NT2/D1 (cell line): Measurements from ENCODE around the gene MAFF.

Source experiments
- DNase-seq: peaks from one replicate; pipeline ENCODE4 v3.0.0-alpha.2; 2011; ENCODE audit warnings: low read depth, low spot score
- H3K27me3 ChIP-seq: 2 replicates; pipeline ENCODE4 v1.6.0; 2011; ENCODE audit warnings: mild to moderate bottlenecking; ENCODE audit not compliant: insufficient read length, insufficient read depth
- H3K36me3 ChIP-seq: 2 replicates; pipeline ENCODE4 v1.6.1; 2011; ENCODE audit warnings: mild to moderate bottlenecking, low read length, mixed read lengths; ENCODE audit not compliant: insufficient read depth, insufficient read length
- H3K4me1 ChIP-seq: 2 replicates; pipeline ENCODE4 v1.5.1; 2011; ENCODE audit not compliant: insufficient read depth, insufficient read length
- H3K4me3 ChIP-seq: 2 replicates; pipeline ENCODE4 v1.5.1; 2011; ENCODE audit warnings: low read depth; ENCODE audit not compliant: insufficient read length
- H3K9ac ChIP-seq: 2 replicates; pipeline ENCODE4 v1.6.0; 2011; ENCODE audit warnings: low read depth; ENCODE audit not compliant: insufficient read length
- H3K9me3 ChIP-seq: 2 replicates; pipeline ENCODE4 v1.5.1; 2011; ENCODE audit warnings: mild to moderate bottlenecking, low read length; ENCODE audit not compliant: insufficient read depth
- SUZ12 ChIP-seq: IDR thresholded peaks from 2 replicates; pipeline ENCODE4 v1.6.1; 2011; ENCODE audit not compliant: insufficient read length, insufficient read depth; ENCODE audit errors: extremely low read depth
- YY1 ChIP-seq: IDR thresholded peaks from 2 replicates; pipeline ENCODE4 v1.6.1; 2011; ENCODE audit not compliant: insufficient read length, insufficient read depth
- ZNF274 ChIP-seq: IDR thresholded peaks from 2 replicates; pipeline ENCODE4 v1.6.1; 2011; ENCODE audit warnings: mild to moderate bottlenecking, low read depth, low read length

The MAFF gene

DNA sequence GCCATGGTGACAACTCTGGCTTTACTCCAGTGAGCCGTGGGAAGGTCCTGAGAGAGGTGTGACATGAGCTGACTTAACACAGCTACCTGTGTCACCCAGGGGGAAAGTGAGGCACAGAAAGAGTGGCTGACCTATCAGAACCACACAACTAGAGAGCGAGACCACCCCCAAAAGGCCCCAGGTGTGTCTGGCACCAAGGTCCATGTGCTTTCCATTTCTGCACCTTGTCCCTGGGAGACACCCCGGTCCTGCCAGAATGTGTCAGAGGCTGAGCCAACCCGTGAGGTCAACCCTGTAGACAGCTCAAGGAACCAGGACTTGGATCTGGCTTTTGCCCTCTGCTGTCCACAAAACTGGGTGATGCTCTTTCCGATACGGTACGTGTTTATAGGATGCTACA, 9.8 kb downstream of the MAFF start:
- no peaks in the 10 kb centered on the region for H3K9me3 ChIP-seq
- H3K36me3 ChIP-seq, result peaks cover 34% of the 10 kb centered on the region
- peaks cover 14% of the 10 kb centered on the region for H3K4me1 ChIP-seq
- no peak for DNase-seq
- TF ChIP-seq ZNF274 (no peak), YY1 (no peak), SUZ12 (no peak)
- H3K27me3 ChIP-seq, result no peaks in the 10 kb centered on the region
- H3K9ac ChIP-seq, result no peak overlapping the region
- no peak overlapping the region for H3K4me3 ChIP-seq

DNA sequence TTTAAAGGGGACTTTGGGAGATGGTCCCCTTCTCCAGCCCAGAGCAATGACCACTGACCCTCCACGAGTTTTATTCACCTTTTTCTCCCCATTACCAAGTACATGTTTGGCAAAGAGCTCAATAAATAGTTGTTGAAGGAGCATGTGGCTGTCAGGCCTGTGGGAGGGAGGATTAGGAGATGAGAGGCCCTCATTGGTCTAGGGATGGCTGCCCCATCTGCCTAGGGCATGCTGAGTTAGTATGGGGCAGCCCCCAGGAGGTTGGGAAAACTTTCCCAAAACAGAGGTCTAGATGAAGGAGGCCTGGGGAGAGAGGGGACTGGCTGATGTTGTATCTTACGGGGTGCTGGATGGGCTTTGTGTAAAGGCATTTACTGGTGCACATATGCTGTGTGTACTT, 10.6 kb downstream of the MAFF start:
- no peak overlapping the region for H3K9ac ChIP-seq
- H3K27me3 ChIP-seq, result no peaks in the 10 kb centered on the region

DNA sequence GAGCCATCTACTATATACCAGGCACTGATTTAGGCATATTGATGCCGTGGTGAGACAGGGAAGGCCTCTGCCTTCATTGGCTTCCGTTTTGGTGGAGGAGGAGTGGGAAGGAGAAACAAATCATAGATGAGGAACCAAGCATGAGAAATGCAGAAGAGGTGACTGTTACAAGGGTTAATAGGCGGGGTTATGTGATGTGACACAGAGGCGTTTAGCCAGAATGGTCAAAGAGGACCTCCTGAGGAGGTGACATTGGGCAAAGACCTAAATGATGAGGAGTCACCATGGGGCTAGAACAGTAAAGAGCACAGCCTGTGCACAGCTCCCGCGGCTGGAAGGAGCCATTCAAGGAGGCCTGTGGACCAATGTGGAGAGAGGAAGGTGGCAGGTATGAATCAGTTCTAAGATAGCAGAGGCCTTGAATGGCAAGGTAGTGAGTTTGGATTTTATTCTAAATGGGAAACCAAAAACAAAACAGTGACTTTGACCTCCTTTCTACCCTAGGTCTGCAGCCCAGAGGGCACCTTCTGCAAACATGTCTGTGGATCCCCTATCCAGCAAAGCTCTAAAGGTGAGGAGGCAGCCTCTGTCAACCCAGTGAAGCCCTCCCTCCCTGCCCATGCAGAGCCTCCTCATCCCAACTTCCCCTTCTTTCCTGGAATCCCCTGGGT, 11.7 kb downstream of the MAFF start:
- Histone ChIP-seq H3K4me3 (no peak overlapping the region), H3K4me1 (peaks cover 18% of the 10 kb centered on the region), H3K27me3 (no peaks in the 10 kb centered on the region), H3K9ac (no peak overlapping the region), H3K9me3 (no peaks in the 10 kb centered on the region), H3K36me3 (peaks cover 34% of the 10 kb centered on the region)
- TF ChIP-seq ZNF274 (no peak), YY1 (no peak), SUZ12 (no peak)
- no peak for DNase-seq

More for the DNA sequence above, 10.6 kb downstream of the MAFF start:
- no peak overlapping the region for H3K4me3 ChIP-seq
- TF ChIP-seq SUZ12 (no peak), YY1 (no peak), ZNF274 (no peak)
- peaks cover 14% of the 10 kb centered on the region for H3K4me1 ChIP-seq
- H3K9me3 ChIP-seq, result no peaks in the 10 kb centered on the region
- H3K36me3 ChIP-seq, result peaks cover 35% of the 10 kb centered on the region
- no peak for DNase-seq

DNA sequence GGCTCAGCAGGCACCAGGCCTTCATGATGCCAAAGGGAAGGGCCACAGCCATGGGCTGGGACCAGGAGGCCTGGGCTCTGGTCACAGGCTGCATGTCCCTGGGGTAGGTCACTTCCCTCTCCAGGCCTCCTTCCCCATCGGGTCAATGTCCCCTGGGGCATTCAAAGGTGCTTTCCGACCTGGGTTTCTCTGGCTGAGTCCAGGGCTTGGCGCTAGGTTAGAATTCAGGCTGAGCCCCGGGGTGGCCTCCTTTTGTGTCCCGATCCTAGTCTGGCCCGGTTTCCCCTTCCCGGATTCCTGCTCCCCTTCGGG, 12.2 kb downstream of the MAFF start:
- peaks cover 22% of the 10 kb centered on the region for H3K4me1 ChIP-seq
- H3K27me3 ChIP-seq, result no peaks in the 10 kb centered on the region
- H3K9me3 ChIP-seq, result no peaks in the 10 kb centered on the region
- no peak for DNase-seq
- H3K9ac ChIP-seq, result no peak overlapping the region
- no peak overlapping the region for H3K4me3 ChIP-seq
- TF ChIP-seq SUZ12 (no peak), ZNF274 (no peak), YY1 (no peak)
- H3K36me3 ChIP-seq, result peaks cover 32% of the 10 kb centered on the region

DNA sequence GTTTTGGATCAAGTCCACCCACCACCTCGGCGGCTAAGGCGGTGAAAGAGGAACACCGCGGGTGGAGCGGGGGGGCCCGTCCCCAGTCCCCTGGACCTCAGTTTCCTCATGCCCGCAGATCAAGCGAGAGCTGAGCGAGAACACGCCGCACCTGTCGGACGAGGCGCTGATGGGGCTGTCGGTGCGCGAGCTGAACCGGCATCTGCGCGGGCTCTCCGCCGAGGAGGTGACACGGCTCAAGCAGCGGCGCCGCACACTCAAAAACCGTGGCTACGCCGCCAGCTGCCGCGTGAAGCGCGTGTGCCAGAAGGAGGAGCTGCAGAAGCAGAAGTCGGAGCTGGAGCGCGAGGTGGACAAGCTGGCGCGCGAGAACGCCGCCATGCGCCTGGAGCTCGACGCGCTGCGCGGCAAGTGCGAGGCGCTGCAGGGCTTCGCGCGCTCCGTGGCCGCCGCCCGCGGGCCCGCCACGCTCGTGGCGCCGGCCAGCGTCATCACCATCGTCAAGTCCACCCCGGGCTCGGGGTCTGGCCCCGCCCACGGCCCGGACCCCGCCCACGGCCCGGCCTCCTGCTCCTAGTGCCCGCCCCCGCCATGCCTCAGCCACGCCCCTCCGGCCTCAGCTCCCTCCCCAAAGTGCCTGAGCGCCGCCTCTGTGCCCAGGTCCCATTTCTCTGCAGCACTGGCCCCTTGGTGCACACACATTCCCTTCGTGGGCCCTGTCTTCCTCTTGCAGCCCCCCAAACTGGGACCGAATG, 12.7 kb downstream of the MAFF start:
- H3K4me3 ChIP-seq, result no peak overlapping the region
- H3K9me3 ChIP-seq, result no peaks in the 10 kb centered on the region
- no peak for TF ChIP-seq YY1
- no peak for TF ChIP-seq ZNF274
- no peak for TF ChIP-seq SUZ12
- H3K36me3 ChIP-seq, result peaks cover 32% of the 10 kb centered on the region
- DNase-seq, result no peak
- H3K4me1 ChIP-seq, result peaks cover 23% of the 10 kb centered on the region
- H3K9ac ChIP-seq, result peak overlapping the region; percentile 32
- H3K27me3 ChIP-seq, result no peaks in the 10 kb centered on the region

DNA sequence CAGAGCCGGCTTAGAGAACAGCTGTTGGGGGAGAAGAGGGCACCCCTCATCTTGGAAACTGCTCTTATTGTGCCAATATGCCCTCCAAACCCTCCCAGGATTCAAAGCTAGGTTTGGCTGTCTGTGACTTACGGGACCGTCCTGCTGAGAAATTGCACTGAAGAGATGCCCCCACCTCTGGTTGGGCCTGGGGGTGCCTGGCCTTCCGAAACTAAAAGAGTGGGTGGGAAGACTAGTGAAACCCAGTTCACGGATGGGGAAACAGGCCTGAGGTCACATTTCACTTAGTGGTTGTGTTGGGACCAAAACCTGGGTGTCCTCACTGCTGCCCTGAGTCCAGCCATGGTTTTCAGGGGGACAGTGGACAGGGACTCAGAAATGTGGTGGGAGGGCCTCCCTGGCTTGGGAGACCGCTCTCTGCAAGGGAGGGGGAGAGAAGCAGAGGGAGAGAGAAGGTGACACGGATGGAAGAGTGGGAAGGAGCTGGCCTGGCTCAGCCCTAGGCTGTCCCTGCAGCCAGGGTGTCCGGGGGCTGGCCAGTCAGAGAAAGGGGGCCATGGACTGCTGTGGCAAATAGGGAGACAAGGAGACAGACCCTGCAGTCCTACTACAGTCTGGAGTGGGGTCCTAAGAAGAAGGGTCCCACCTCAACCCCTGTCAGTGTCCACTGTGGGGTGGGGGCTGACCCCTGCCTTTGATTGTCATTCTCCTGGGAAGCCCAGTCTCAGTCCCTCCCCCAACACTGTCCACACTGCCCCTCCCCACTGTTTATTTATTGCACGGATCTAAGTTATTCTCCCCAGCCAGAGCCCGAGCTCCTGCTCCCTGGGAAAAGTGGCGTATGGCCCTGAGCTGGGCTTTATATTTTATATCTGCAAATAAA, 13.6 kb downstream of the MAFF start:
- peaks cover 32% of the 10 kb centered on the region for H3K36me3 ChIP-seq
- H3K9me3 ChIP-seq, result no peaks in the 10 kb centered on the region
- TF ChIP-seq SUZ12 (no peak), ZNF274 (no peak), YY1 (no peak)
- H3K27me3 ChIP-seq, result no peaks in the 10 kb centered on the region
- H3K9ac ChIP-seq, result no peak overlapping the region
- H3K4me3 ChIP-seq, result no peak overlapping the region
- no peak for DNase-seq
- peaks cover 24% of the 10 kb centered on the region for H3K4me1 ChIP-seq
